Nucleus accumbens (tissue), 56 donors: ENCODE data around the gene PDE12.
"Not testable (repeated sequence)": the region's sequence is repeated elsewhere in the genome, so short reads cannot be mapped to it uniquely, and the experiment has no call there.

Source experiments
- DNase-seq, 56 donors: peaks; one replicate each; lab custom pipeline; 2025; lab: John Stamatoyannopoulos, UW

The PDE12 gene

DNA sequence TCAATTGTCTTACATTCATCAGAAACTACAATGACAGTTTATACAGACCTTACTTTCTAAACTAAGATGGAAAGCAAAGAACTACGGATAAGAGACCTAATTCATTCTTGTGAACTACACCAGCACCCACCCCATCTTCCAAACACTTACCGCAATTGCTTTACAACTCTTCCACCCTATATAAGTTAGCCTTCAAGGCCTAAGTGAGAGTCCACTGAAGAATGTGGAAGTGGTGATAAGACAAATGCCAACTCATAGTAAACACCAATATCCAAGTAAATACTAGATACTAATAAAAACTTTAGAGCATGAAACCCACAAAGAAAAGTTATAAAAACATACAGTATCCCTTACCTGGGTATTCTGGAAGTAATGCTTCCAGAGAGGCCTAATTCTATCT is 27.5 kb downstream of the PDE12 start:
- no peak for DNase-seq

DNA sequence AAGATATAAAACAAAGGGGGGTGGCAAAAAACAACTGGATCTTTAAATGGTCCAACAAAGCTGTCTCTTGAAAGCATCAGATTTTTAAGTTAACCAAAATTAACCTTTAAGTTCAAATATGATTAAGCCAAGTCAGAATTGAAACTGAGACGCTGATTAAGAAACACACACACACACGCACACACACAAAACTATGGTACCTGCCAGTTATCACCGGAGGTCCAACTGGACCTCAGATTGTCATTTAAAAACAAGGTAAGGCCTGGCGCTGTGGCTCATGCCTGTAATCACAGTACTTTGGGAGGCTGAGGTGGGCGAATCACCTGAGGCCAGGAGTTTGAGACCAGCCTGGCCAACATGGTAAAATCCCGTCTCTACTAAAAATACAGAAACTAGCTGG is 30.7 kb downstream of the PDE12 start:
- DNase-seq, result no peak

DNA sequence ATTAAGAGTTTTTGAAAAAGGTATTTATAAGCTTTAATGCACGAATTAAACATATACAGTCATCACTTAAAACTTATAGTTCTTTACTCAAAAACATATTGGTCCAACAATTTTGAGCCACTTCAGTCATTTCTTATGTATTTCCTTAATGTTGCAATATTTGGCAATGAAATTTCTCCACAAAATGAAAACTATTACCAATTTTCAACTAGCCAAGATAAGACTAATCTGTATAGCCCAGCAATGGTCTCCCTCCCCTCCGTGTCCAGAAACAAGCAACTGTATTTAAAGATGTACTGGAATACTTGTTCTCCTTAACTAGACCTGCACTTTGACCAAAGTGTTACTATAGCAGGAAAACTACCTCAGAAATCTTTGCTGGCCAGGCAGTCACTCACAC is 31.8 kb downstream of the PDE12 start:
- no peak for DNase-seq

DNA sequence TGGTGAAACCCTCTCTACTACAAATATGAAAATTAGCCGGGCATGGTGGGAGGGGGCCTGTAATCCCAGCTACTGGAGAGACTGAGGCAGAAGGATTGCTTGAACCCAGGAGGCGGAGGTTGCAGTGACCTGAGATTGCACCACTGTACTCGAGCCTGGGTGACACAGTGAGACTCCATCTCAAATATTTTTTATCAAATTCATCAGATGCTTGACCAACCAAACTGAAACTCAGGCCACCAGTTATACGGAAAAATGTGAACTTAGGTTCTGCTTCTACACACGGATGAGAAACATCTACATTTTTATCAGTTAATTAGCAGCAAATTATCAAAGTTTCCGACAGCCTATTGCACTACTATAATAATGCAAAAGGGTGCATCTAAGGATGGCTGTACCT is 36.2 kb downstream of the PDE12 start:
- no peak for DNase-seq

DNA sequence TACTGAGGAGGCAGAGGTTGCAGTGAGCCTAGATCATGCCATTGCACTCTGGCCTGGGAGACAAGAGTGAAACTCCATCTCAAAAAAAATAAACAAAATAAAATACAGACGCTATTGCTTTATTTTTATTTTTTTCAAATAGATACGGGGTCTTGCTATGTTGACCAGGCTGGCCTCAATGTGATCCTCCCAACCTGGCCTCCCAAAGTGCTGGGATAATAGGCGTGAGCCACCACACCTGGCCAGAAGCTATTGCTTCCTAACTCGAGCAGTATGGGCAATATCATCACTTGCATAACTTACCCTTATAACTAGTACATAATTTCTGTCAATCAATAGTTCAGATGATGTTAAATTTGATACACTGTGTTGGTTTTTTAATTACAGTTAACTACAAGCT is 38.1 kb downstream of the PDE12 start:
- DNase-seq, result no peak

DNA sequence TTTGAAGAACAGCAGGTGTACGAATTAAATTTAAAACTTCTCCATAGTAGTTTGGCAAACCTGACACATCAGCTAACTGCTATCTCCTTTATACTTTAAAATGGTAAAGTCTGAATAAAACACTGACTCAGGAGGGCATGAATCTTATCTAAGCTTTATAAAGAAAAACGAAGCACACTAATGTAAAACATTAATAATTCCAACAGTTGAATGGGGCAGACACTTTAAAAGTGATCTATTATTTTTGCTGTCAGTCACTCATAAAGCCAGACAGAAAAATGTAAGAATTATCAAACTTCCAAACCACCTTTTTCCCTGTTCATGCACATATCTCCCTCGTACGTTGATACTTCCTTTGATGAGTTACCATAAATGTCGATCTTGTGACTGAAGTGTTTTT is 38.5 kb downstream of the PDE12 start:
- no peak for DNase-seq

DNA sequence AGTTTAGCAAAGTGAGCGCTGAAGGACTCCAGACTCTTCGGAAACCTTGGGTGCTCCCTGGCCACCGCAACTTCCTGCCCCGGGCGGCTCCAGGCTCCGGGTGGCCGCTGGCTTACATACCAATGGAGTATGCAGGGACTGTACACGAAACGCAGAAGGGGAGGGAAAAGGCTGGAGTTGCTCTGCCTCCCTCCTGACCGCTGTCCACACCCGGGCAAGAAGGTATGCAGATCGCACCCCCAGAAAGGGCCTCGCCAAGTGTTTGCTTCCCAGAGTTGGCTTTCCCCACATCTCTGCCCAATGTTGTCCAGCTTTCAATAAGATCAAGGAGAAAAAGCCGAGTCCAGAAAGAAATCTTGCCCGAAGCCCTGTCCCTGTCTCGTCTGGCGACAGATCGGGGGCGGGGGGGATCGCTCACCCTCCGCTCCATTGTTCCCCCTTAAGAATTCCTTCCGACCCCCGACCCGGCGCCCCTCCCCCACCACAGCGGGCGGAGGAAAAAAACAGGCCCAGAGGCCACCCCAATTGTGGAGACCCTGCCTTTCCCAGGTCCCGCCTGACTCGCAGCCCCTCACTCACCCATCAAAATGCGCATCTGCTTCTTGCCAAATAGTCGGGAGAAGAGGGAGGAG is 40.5 kb downstream of the PDE12 start:
- peak in 51 of 56 donors; percentile 3 to 71 (median 42) for DNase-seq

DNA sequence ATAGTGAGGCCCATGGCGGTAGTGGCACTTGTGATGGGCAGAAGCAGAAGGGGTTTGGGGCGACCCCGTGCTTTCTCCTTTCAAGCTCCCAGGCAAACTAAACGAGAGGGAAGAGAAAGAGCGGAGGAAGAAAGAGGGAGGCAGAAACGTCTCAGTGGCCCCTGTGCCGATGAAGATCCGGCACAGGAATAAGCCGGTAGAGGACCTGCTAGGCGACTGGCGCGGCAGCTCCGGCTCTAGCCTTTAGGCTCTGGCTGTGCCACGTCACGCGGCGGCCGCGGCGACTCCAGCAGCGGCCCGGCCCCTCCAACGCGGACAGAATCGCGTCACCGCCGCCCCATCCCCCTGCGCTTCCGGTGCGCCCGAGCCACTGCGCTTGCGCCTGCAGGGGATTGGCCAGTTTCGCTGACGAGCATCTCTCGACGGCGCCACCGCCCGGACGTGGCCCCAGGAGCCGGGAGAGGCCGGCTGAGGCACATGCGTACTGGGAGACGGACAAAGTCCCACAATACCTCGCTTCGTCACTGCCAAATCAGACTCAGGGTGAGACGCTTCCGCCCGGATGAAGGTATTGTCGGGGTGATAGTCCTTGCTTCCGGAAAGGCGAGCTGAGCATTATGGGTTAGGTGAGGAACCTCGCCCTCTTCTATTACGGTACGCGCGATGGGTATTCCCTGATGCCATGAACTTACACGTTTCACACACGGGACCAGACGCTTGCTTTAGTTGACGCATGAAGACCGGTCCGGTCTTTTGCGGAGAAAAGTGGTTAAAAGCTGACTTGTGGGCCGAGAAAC is 41.3 kb downstream of the PDE12 start, which contains the start of gene ARF4:
Gene ARF4, minus strand, starts transcription at position 218 of the 797 bp plus-strand sequence. Its CDS starts 204 bp downstream, at position 14.
- peak; percentile 80 to 100 (median 98) for DNase-seq

DNA sequence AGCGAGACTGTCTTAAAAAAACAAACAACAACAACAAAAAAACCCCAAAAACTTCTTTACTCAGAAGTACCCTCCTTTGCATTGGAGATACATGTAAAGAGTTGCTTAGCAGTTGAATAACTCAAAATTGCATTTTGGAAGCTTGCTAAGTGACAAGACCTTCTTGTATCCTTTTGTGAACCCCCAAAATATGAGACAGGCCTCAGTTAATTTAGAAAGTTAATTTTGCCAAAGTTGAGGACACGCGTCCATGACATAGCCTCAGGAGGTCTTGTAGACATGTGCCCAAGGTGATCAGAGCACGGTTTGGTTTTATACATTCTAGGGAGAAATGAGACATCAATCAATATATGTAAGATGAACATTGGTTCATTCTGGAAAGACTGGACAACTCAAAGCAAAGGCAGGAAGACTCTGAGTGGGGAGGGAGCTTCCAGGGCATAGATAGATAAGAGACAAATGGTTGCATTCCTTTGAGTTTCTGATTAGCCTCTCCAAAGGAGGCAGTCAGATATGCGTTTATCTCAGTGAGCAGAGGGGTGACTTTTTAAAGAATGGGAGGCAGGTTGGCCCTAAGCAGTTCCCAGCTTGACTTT is 42.8 kb downstream of the PDE12 start:
- no peak for DNase-seq

DNA sequence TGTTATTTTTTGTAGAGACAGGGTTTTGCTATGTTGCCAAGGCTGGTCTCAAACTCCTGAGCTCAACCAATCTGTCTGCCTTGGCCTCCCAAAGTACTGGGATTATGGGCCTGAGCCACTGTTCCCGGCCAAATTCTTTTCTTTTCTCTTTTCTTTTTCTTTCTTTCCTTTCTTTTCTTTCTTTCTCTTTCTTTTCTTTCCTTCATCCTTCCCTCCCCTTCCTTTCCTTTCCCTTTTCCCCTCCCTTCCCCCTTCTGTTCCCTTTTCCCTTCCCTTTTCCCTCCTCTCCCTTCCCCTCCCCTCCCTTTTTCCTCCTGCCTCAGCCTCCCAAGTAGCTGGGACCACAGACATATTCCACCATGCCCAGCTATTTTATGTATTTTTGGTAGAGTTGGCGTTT is 44.1 kb downstream of the PDE12 start:
- DNase-seq, result no peak

DNA sequence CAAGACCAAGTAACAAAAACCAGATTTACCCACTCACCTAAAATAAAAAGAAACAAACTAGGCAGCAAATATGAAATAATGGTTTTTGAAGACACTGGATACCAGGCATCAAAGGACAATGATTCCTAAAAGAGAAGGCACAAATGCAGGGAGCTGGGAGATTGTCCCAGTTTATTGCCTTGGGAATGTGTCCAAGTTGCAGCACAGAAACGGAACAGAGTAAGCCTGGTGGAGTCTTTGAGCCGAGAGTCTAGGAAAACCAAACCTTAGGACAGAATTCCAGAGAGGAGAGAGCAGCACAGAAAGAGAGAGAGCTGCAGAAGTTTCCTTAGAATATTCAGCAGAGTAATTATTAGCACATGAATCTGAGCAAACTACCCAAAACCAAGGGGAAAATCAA is 48.9 kb downstream of the PDE12 start:
- no peak for DNase-seq

DNA sequence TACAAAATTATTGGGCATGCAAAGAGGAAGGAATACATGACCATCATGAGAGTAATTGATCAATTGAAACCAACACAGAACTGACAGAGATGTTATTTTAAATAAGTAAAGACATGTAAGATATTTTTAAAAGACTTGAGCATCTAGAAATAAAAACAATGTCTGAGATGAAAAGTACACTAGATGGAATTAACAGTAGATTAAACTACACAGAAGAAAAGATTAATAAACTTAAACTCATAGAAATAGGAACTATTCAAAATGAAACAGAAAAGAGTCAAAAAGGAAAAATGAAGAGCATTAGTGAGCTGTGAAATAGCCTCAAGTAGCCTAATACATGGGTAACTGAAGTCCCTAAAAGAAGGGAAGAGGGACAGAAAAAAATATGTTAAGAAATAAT is 49.6 kb downstream of the PDE12 start:
- no peak for DNase-seq

DNA sequence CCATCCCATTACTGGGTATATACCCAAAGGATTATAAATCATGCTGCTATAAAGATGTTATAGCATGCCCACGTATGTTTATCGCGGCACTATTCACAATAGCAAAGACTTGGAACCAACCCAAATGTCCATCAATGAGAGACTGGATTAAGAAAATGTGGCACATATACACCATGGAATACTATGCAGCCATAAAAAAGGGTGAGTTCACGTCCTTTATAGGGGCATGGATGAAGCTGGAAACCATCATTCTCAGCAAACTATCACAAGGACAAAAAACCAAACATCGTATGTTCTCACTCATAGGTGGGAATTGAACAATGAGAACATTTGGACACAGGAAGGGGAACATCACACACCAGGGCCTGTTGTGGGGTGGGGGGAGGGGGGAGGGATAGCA is 55.8 kb downstream of the PDE12 start:
- not testable (repeated sequence) for DNase-seq

DNA sequence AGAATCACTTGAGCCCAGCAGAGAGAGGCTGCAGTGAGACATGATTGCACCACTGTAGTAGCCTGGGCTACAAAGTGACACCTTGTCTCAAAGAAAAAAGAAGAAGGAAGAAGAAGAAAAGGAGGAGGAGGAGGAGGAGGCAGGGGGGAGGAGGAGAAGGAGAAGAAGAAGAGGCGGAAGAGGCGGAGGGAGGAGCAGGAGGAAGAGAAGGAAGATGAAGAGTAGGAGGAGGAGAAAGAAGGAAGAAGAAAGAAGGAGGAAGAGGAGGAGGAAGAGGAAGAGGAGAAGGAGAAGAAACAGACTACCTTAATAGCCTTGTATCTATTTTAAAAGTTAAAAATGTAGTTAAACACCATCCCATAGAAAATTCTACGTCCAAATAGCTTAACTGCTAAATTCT is 60.2 kb downstream of the PDE12 start:
- no peak for DNase-seq
